Embryonic facial prominence (tissue), 1 donor: ENCODE data around the gene GATAD2A.

Experiments used
- DNase-seq: peaks from one replicate; pipeline ENCODE4 v3.0.0-alpha.2; 2016; ENCODE audit errors: extremely low spot score

The GATAD2A gene

DNA sequence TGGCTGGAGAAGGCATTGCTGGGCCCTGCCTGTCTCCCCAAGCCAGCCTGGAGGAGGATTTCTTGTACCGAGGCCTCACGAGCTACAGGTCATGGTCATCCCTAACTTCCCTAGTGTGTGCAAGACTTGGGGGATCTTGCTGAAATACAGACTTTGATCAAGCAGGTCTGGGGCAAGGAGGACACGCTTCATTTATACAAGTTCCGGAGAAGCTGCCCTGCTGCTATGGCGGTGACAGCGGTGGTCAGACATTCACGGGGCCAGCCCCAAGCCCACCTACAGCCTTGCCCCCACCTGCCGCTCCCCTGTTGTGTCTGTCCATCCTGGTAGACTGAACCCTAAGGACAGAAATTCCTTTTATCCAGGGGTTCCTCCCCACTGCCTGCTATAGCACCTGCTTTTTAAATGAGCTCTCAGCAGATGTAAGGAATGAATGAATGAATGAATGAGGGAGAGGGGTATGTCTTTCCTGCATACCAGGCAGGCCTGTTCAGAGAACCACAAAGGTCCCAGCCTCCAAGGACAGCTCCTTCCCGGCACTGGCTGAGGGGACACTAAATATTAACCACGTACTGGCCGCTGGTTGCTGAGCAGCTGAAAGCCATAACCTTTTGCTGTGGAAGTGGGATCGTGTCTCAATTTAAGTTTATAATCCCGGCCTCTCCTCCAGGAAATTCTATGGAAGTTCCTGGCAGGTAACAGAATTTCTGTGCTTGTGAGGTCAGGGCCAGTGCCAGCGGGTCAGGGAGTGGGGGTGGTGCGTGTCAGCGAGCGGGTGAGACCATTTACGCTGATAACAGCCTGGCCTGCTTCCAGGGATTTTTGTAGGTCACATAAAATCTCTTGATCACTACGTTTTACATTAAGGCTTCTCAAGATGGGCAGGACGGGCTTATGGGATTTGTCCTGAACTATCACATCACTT is 82.7 kb downstream of the GATAD2A start:
- DNase-seq = no peak

DNA sequence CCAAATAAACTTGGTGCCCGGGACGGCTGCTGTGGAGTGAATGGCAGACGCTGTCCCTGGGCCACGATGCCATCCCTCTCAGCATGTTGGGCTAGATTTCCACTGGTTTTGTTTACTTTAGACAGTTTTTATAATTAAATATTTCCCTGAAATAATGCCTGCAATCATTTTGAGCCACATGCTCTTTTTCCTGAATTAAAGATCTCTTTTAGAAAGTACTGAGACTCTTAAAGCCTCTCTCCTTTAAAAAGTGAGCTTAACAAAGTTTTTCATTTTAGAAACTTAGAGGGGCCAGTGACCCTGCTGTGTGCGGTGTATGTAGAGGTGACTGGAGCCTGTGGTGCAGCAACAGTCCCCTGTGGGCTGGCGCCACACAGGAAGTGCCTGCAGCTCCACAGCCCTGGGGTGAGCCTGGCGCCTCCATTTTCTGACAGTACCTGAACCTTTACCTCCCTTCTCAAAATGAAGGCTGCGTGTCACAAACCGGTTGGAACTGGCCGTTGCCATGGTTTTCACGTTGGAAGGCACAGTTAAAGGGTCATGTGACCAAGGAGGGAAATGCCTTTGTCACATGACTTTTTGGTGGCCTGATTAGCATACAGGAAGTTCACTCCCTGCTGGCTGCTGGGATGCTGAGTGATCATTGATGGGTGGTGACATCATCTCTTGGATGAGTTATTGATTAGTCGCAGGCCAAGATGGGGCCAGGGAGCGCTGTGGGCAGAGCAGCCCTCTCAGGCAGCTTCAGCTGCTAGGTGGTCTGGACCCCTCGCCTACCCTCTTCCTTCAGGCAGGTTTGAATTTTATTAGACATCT is 83.6 kb downstream of the GATAD2A start:
- DNase-seq = peak; percentile 86

DNA sequence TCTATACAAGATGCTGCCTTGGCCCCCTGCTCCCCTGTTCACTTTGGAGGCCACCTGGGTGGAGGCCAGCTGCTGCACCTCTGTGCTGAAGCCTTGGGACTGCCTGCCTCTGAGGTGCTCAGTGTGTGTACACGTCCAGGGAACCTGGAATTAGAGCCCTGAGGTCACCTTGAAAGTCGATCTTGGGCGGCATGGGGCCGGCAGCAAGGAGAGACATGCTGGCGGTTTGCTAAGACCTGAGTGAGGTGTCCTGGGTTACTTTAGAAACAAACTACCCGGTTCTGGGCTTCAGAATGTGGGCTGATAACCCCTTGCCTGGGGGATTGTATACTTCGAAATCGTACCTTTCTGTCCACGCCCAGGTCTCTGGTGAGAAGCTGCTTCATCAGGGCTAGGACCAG is 84.3 kb downstream of the GATAD2A start:
- DNase-seq = no peak

DNA sequence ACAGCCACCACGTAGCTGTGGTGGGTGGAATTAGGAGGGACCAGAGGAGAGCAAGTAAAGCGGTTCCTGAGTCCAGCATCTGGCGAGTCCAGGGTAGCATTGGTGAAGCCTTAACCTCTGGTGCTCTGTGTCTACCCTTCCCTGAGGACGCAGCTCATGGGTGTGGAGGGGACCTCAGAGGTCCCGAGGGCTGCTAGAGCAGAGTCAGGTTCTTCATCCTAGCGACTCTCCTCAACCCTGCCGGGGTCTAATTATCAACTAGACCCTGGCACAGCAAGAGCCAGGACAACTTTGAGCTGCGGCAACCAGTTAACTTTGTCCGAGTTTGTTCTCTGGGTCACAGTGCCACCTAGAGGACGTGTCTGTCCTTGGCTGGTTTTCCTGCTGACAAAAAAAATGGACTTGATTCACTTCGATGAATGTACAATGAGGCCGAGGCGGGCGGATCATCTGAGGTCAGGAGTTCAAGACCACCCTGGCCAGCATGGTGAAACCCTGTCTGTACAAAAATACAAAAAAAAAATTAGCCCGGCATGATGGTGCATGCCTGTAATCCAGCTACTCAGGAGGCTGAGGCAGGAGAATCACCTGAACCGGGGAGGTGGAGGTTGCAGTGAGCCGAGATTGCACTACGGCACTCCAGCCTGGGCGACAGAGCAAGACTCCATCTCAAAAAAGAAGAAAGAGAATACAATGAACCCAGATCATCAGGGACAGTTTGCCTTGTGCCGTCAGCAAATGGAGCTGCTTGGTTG is 84.9 kb downstream of the GATAD2A start:
- peak; percentile 77 for DNase-seq

DNA sequence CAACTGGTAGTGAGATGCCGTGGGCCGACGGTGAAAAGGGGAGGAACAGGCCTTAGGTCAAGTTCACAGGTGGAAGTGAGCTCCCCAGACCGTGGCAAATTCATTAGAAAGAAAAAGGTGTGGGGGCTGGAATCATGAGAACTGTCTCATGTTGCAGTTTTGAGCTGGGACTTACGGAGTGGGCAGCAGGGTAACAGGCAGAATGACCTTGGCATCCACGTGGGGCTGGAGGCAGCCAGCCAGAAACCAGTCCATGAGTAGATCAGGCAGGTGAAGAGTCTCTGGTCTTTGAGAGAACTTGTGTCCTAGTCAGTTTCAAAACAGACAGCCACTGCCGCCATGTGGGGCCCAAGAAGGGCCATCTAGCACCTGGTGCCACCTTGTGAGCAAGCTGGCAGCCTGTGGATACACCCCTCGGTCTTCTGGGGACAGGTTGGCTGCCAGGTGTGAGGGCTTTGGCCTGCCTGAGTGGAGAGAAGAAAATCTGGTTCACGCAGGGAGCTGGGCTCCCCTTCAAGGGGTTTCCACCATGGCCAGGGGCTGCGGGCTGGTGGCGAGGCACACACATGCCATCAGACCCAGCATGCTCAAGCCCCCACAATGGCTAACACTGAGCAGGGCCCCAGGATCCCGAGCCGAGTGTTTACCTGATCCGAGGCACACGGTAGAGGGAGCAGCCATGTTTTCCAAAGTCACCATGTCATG is 86.0 kb downstream of the GATAD2A start:
- DNase-seq = no peak

DNA sequence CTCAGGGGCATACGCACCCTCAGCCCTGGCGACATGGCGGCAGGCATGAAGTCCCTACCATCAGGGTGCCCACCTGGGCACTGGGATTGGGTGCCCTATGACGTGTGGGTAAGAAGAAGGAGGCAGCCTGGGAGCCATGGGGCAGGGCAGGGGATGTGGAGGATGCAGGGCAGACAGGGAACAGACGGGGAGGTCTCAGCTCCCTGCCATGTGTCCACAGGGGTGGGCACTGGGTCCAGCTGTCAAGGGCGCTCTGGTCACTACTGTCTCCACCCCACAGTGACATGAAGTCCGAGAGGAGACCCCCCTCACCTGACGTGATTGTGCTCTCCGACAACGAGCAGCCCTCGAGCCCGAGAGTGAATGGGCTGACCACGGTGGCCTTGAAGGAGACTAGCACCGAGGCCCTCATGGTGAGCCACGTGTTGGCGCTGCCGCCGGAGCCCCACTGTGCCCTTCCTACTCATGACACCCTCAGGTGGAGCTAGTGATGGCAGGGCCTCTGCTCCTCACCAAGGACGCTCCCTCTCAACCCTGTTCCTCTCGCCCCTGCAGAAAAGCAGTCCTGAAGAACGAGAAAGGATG is 86.6 kb downstream of the GATAD2A start:
- no peak for DNase-seq

DNA sequence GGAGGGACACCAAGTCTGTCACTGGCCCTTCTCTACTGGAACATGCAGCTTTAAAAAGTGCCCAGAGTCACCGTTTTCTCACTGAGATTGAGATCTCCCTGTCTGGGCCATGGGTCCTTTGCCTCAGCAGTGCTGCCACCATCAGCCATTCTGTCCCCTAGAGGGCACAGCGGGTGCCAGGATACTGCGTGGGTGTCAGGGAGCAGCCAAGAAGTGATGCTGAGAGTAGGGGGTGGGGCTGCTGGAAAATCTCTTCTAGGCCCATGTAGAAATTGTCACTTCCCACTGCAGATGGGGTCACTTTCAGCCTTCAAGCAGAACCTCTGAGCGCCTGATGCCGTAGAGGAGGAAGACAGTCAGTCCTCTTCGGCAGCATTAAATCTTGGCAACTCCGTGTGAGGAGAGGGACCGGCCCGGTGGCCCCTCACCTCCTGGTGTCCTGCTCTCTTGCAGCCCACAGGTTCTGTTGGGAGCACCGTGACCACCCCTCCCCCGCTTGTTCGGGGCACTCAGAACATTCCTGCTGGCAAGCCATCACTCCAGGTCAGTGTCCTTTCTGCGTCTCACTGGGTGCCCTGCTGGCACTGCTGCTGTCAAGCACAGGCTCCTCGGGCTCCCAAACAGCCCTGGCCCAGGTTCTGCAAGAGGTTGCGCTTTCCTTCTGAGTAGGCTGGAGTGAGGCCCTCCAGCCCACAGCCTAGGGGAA is 88.5 kb downstream of the GATAD2A start:
- DNase-seq = no peak

DNA sequence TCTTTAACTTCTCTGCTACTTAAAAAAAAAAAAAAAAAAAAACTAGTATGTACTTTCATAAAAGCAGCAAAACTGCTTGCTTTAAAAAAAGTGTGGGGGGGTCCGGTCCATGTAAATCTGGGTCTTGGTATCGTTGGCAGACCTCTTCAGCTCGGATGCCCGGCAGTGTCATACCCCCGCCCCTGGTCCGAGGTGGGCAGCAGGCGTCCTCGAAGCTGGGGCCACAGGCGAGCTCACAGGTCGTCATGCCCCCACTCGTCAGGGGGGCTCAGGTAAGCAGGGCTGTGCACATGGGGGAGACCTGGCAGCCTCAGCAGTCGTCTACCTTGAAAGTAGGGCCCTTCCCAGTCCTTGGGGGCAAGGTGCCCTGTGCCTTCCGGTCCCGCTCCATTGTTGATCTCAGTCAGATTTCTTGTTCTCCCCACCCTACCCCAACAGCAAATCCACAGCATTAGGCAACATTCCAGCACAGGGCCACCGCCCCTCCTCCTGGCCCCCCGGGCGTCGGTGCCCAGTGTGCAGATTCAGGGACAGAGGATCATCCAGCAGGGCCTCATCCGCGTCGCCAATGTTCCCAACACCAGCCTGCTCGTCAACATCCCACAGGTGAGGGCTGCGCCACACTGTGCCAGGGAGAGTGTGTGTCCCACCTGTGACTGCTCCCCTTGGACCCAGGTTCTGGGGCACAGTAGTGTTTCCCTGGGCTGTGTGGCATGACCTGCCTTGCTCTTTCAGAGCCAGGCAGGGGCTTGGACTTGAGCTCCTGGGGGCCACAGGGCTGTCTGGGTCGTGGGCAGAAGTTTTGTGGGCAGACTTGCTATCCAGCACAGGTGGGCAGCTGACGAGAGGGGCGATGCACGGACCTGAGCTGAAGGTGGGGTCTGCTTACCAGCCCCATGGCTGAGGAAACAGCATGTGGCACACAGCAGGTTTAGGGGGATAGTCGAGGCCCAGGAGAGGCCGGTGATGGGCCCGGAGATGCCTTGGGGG is 90.4 kb downstream of the GATAD2A start:
- no peak for DNase-seq

DNA sequence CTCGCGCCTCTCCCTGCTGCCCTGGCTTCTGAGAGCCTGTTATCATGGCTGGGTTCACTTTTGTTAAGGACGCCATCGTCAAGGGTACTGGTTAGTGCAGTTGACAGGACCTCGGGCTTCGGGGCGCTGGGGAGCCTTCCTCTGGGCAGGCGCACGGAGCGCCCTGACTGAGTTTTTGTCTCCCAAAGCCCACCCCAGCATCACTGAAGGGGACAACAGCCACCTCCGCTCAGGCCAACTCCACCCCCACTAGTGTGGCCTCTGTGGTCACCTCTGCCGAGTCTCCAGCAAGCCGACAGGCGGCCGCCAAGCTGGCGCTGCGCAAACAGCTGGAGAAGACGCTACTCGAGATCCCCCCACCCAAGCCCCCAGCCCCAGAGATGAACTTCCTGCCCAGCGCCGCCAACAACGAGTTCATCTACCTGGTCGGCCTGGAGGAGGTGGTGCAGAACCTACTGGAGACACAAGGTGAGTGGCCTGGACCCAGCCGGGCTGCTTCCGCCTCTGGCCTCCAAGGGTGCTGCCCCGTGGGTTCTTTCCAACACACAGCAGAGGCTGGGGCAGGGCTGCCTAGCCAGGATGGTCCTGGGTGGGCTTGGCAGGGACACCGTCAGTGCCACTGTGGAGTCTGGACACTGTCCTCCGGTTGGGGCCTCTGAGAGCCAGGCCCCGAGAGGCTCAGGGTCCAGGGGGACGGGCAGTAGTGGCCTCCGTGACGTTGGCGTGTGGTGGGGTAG is 92.9 kb downstream of the GATAD2A start:
- DNase-seq = no peak

DNA sequence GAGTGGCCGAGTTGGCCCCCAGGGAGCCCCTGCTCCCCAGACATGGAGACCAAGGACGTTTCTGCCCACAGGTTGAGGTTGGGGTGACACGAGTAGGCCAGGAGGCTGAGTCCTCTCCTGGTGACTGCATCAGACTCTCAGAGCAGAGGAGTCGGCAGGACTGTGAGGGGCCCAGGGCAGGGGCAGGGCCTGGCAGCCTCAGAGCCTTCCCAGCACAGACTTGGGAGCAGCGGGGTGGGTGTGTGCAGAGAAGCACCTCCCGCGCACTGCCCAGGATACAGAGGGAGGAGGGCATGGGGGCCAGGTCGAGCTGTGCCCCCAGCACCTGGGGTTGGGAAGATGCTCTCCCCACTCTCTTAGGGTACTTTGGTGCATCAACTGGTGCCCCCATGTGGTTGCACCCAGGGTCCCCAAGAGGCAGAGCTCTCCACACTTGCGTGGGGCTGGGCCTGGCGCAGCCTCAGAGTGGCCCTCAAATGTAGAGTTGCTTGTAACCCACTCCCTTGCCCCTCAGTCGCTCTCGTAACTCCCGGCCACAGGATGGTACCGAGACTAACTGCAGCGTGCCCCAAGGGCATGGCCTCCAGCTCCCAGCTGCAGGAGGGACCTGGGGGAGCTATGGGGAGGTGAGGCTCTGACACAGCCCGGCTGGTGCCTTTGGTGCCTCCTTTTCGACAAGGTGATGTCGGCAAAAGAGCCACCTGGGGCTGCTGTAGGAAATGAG is 94.0 kb downstream of the GATAD2A start:
- DNase-seq = no peak

DNA sequence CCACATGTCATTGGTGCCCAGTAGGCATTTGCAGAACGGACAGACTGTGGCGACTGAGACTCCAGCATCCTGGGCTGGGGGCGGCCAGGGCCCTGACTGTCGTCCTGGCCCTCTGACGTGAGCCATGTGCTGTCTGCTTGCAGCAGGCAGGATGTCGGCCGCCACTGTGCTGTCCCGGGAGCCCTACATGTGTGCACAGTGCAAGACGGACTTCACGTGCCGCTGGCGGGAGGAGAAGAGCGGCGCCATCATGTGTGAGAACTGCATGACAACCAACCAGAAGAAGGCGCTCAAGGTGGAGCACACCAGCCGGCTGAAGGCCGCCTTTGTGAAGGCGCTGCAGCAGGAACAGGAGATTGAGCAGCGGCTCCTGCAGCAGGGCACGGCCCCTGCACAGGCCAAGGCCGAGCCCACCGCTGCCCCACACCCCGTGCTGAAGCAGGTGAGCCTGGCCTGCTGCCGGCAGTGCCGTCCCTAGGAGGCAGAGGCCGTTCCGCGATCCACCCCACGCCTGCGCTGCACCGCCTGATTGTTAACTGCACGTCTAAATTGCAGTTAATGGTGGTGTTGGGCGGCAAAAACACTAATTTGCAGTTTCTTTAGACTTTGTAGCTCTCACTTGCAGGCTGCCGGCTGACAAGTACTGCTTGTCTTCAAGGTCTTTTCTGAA is 95.6 kb downstream of the GATAD2A start:
- DNase-seq = no peak

DNA sequence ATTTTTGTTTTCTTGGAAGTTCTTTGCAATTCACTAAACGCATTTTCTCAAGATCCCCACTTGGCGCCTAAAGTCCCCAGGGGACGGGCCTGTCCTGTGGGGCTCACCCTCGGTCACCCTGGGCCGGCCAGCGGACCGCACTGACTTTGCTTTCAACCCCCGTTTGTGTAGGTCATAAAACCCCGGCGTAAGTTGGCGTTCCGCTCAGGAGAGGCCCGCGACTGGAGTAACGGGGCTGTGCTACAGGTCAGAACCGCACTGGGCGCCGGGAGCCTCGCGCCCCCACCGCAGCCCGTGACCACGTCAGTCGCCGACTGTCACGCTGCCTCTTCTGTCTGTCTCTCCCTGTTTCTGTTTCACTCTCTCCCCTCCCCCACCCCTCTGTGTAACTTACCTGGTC is 96.3 kb downstream of the GATAD2A start:
- DNase-seq = no peak

DNA sequence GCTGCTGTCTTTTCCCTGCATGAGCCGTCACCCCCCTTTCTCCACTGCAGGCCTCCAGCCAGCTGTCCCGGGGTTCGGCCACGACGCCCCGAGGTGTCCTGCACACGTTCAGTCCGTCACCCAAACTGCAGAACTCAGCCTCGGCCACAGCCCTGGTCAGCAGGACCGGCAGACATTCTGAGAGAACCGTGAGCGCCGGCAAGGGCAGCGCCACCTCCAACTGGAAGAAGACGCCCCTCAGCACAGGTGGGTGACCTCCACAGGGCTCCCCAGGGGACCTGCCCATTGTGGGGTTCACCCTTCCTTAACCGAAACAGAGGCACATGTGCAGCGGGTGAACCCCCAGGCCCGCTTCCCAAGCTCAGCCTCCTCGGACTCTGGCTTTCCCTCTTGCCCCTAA is 96.8 kb downstream of the GATAD2A start:
- DNase-seq = no peak

DNA sequence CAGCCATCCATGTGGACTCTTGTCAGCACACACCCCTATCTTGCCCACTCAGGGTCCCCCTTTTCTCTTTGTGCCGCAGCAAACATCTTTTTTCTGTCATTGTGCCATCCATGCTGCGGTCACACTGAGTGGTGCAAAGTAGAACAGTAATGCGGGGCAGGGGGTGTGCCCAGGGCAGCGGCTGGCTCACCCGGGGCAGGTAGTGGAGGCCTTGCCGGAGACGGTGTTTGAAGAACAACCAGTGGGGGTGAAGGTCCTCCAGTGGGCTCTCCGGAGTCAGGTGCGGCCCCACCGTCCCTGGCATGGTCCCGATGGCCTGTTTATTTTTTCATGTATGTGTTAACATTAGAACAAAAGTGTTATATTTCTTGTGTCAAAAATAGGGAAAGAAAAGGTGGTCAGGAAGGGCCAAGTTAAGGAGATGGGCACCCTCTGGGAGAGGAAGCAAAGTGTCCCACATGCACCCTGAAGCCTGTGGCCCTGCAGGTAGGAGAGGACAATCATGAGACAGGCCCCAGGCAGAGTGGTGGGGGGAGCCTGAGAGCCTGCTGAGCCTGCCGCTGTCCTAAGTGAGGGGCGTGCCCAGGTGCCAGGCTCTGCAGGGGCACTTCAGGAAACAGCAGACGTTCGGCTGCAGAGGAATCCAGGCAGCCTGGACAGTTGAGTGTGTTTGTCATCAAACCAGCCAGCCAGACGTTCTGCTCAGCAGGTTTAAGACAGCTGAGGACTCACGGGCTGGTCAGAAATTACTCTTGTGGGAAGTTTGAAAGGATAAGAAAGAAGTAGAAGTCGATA is 97.5 kb downstream of the GATAD2A start:
- no peak for DNase-seq

DNA sequence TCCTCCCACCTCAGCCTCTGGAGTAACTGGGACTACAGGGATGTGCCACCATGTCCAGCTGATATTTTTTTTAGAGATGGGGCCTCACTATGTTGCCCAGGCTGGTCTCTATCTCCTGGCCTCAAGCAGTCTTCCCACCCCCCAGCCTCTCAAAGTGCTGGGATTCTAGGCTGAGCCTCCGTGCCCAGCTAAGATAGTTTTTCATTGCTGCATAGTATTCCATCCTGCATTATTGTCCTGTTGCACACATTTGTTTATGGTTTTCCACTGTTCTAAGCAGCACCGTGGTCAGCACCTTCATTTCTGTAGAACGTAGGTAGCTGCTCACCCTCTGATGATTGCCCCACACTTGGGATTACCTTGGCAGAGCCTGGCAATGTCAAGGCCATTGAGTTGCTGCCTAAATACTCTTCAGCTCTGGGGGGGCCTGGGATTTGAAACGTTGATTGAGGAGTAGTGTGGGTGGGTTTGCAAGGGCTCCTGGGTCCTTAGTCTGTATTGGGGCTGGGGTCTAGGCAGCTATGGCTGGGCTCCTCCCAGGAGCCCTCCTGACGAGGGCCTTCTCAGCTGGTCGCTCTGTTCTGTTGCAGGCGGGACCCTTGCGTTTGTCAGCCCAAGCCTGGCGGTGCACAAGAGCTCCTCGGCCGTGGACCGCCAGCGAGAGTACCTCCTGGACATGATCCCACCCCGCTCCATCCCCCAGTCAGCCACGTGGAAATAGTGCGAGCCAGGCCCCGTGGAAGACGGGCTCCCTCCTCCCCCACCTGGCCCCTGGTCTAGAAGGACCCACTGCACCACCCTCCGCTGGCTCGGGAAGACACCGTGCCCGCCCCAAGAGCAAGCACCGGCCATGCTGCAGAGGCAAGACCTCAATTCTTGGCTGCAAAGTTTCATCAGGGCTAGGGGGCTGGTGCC is 99.5 kb downstream of the GATAD2A start:
- DNase-seq = no peak
